NCI-H1105 (cell line): ENCODE results near the gene DYRK4.

ENCODE experiments used
- DNase-seq: peaks from one replicate; lab custom pipeline; 2025; lab: John Stamatoyannopoulos, UW

Gene DYRK4

DNA sequence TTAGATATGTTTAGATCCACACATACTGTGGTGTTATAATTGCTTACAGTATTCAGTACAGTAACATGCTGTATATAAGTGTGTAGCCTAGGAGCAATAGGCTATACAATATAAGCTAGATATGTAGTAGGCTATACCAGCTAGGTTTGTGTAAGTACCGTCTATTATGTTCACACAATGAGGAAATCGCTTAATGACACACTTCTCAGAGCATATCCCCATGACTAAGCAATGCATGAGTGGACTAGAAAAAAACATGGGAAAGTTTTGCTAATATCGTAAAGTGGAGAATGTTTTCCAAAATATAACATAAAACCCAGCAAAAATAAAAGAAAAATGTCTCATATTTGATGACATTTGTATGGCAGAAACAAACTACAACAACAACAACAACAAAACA, 59.5 kb downstream of the DYRK4 start:
- no peak for DNase-seq

- no peak for DNase-seq
Observed at GRCh38 chr12:4626543-4626942, 64.5 kb downstream of the DYRK4 start.

- DNase-seq: no peak
Observed at GRCh38 chr12:4628406-4628805, 66.4 kb downstream of the DYRK4 start.

DNA sequence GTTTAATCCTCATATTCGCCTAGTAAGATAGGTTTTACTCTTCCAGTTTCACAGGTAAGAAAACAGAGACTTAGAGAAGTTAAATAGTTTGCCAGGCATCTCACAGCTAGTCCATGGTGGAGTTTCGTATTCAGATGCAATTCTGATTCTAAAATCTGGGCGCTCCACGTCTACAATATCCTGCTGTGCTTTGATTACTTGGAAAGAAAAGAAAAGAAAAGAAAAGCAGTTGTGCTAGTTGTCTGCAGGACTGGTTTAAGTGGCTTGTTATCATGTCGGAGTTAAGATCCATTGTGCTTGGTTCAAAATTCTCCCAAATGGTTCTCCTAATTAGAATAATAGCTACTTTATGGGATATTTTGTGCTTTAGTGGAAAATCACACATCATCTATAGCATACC, 68.3 kb downstream of the DYRK4 start:
- DNase-seq: no peak

- no peak for DNase-seq
Observed at GRCh38 chr12:4643747-4644146, 81.7 kb downstream of the DYRK4 start.

DNA sequence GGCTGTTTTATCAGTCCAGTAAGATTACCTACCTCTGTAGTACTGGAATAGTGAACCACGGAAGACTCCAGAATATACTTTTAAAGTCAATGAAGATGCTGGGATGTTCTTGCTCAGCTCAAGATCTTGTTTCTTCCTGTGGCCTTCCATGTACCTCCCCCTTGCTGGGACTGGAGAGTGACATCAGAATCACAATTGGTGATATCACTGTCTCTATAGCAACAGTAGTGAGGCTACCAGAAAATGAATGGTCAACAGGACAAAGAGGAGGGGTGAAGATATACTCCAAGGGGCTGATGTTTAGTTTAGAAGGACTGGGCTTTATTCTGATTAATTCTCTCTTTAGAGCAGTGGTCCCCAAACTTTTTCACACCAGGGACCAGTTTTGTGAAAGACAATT, 83.0 kb downstream of the DYRK4 start:
- DNase-seq: no peak

DNA sequence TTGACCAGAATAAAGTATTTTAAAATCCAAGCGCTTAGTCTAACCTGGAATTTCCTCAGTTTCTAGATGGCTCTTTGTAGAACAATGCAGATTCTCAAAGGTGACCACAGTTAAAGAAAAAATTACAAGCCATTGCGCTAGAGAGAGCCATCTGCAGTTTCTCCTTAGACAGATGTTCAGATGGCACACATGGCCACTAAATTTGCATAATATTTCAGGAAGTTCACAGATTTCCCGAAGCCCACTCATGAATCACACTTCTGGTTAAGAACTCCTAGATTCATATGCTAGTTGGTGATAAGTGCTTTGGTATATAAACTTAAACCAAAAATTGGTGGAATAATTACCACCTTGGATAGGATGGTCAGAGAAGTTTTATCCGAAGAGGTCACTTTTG, 86.1 kb downstream of the DYRK4 start:
- no peak for DNase-seq

GRCh38 chr12:4648501-4649357, 86.7 kb downstream of the DYRK4 start, which contains the start of the genes AKAP3 and NDUFA9:
Gene AKAP3 (minus strand): TSS chr12:4649051. CDS start chr12:4638196, 10,855 bp downstream.
Gene NDUFA9 (plus strand): TSS chr12:4649114. CDS start chr12:4649127, 13 bp downstream.
- peak; percentile 66 for DNase-seq

- no peak for DNase-seq
Observed at GRCh38 chr12:4649358-4649661, 87.3 kb downstream of the DYRK4 start.

GRCh38 chr12:4653257-4653656, 91.2 kb downstream of the DYRK4 start:
- no peak for DNase-seq

- DNase-seq: no peak
Observed at GRCh38 chr12:4653691-4654090, 91.7 kb downstream of the DYRK4 start.
